ENCODE data around the gene PLCL1. TPM values are rescaled to one million over a fixed set of nuclear protein-coding genes. Genes with fewer than 3 reads are reported as not detected.

Gene PLCL1
- total RNA-seq, 1 donor from 2014 or later: 14.3 TPM

DNA sequence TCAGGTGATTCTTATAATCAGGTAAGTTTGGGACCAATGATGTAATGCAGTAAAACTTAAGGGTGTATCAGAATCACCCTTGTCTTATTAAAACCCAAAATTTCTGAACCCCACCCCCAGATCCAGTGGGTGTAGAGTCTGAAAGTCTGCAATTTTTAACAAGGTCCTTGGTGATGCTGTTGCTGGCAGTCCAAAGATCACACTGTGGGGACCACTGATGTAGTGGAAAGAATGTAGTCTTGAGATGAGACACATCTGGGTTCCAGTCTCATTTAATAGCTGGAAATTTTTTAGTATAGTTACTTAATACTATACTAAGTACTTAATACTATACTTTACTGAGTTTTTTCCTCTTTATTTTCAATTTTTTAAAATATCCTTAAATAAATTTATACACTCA lies 258.4 kb downstream of the PLCL1 start:
- DNase-seq (ENCODE audit: low spot score in 2 of 2): no peak
- H3K4me3 ChIP-seq: no peak overlapping the region
- H3K27me3 ChIP-seq: no peaks in the 10 kb centered on the region
- H3K4me1 ChIP-seq: peaks cover 0 to 3% of the 10 kb centered on the region in 2 donors
- TF ChIP-seq, protein P1, sequence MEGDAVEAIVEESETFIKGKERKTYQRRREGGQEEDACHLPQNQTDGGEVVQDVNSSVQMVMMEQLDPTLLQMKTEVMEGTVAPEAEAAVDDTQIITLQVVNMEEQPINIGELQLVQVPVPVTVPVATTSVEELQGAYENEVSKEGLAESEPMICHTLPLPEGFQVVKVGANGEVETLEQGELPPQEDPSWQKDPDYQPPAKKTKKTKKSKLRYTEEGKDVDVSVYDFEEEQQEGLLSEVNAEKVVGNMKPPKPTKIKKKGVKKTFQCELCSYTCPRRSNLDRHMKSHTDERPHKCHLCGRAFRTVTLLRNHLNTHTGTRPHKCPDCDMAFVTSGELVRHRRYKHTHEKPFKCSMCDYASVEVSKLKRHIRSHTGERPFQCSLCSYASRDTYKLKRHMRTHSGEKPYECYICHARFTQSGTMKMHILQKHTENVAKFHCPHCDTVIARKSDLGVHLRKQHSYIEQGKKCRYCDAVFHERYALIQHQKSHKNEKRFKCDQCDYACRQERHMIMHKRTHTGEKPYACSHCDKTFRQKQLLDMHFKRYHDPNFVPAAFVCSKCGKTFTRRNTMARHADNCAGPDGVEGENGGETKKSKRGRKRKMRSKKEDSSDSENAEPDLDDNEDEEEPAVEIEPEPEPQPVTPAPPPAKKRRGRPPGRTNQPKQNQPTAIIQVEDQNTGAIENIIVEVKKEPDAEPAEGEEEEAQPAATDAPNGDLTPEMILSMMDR (IDR thresholded peaks at IDR 0.05): no peak
- no peaks in the 10 kb centered on the region for H3K9me3 ChIP-seq
- no peaks in the 10 kb centered on the region for H3K36me3 ChIP-seq
- H3K27ac ChIP-seq: no peak overlapping the region
- intact Hi-C loops (cut with DNase I): no loop called here

DNA sequence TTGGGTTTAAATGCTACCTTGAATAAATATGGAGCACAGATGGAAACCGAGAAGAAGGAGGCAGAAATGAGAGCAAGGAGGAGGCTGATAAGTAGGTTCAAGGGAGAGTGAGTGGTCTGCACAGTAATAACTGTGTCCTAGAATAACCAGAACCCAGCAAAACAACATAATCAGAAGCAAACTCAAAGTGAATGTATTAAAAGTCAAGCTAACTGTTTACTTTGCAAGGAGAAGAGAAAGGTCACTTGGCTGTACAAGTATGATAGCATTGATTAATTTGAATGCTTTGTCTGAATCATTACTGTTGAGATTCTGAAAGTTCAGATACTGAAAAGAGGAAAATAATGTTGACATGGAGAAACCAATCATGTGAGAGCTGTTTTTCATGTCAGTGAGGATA lies 258.8 kb downstream of the PLCL1 start:
- no peaks in the 10 kb centered on the region for H3K9me3 ChIP-seq
- TF ChIP-seq, protein P1 (IDR thresholded peaks at IDR 0.05): no peak
- intact Hi-C loops (cut with DNase I): no loop called here
- H3K4me1 ChIP-seq: peaks cover 0 to 3% of the 10 kb centered on the region in 2 donors
- H3K4me3 ChIP-seq: no peak overlapping the region
- no peaks in the 10 kb centered on the region for H3K36me3 ChIP-seq
- no peaks in the 10 kb centered on the region for H3K27me3 ChIP-seq
- DNase-seq (ENCODE audit: low spot score in 2 of 2): no peak
- H3K27ac ChIP-seq: no peak overlapping the region

DNA sequence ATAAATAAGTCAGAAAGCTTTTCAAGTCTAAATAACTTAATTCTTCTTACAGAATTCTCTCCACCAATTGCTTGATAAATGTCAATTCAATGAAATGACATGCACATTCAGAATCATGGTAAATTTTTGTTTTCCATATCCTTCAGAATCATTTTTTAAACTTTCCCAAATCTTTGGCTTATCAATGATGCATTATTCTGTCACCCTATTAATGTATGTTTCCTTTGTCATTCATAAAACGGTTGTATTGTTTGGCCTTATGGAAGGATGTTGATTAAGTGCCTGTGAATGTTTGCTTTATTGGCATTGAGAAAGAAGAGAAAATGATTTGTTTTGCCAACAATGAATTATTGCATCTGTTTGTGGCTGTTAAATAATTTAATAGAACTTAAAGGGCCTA lies 260.9 kb downstream of the PLCL1 start:
- Histone ChIP-seq H3K4me3 (no peak overlapping the region), H3K36me3 (no peaks in the 10 kb centered on the region), H3K27ac (no peak overlapping the region), H3K27me3 (no peaks in the 10 kb centered on the region), H3K9me3 (no peaks in the 10 kb centered on the region), H3K4me1 (peaks cover 0 to 3% of the 10 kb centered on the region in 2 donors)
- TF ChIP-seq, protein P1 (IDR thresholded peaks at IDR 0.05): no peak
- no peak for DNase-seq (ENCODE audit: low spot score in 2 of 2)
- intact Hi-C loops (cut with DNase I): no loop called here

DNA sequence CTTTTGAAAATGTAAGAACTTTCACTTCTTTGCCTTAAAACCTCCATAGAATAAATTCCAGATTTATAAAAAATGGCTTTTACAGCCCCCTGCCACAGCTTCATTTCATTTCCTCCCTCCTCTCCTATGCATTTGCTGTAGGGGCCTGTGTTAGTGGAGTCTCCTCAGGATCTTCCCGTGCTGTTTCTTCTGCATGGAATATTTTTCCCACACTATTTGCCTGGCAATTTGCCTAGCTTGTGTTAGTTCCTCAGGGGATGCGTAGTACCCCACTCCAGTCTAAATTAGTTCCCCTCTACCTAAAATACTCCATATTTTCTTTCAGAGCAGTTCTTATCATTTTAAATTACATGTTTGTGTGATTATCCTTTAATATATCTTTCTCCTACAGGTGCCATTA lies 262.2 kb downstream of the PLCL1 start:
- TF ChIP-seq, protein P1 (IDR thresholded peaks at IDR 0.05): no peak
- DNase-seq (ENCODE audit: low spot score in 2 of 2): no peak
- Histone ChIP-seq H3K27me3 (no peaks in the 10 kb centered on the region), H3K4me3 (no peak overlapping the region), H3K36me3 (no peaks in the 10 kb centered on the region), H3K4me1 (peaks cover 0 to 3% of the 10 kb centered on the region in 2 donors), H3K9me3 (no peaks in the 10 kb centered on the region), H3K27ac (no peak overlapping the region)
- intact Hi-C loops (cut with DNase I): no loop called here

DNA sequence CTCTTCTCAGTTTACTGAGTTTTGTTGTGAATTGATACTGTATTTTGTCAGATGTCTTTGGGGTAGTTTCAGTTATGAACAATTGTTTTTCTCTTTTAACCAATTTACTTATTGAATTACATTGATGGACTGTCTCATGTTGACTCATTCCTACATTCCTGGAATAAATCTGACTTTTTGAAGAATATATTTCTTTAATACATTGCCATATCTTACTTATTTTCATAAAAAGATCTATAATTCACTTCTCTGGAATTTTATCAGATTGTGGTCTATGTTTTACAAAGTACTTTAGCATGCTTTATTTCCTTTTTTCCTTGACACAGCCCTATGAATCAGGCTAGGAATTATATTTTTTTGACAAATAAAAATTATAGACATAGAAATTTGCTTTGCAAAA lies 268.3 kb downstream of the PLCL1 start:
- intact Hi-C loops (cut with DNase I): no loop called here
- Histone ChIP-seq H3K9me3 (no peaks in the 10 kb centered on the region), H3K27me3 (no peaks in the 10 kb centered on the region), H3K4me1 (no peaks in the 10 kb centered on the region), H3K36me3 (no peaks in the 10 kb centered on the region), H3K27ac (no peak overlapping the region), H3K4me3 (no peak overlapping the region)
- DNase-seq (ENCODE audit: low spot score in 2 of 2): no peak
- TF ChIP-seq, protein P1 (IDR thresholded peaks at IDR 0.05): no peak

DNA sequence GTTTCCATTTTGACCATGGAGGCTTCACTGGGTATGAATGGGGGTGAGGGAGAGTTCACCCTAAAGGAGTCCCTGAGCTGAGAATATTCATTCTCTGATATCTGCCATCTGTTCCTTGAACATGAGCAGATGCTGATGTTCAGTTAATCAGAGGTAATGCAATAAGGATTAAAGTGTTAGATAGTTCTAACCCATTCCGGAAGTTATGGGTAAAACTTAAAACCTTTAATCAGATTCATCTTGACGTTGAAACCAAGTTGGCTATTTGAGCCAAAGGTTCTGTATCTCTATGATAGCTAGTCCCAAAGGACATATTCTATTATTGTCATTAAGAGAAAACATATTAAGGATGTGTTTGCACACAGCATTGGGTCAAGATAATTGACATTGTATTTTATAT lies 268.9 kb downstream of the PLCL1 start:
- Histone ChIP-seq H3K27me3 (no peaks in the 10 kb centered on the region), H3K4me3 (no peak overlapping the region), H3K4me1 (no peaks in the 10 kb centered on the region), H3K36me3 (no peaks in the 10 kb centered on the region), H3K9me3 (no peaks in the 10 kb centered on the region), H3K27ac (no peak overlapping the region)
- no peak for DNase-seq (ENCODE audit: low spot score in 2 of 2)
- TF ChIP-seq, protein P1 (IDR thresholded peaks at IDR 0.05): no peak
- intact Hi-C loops (cut with DNase I): no loop called here
